A549 (cell line): ENCODE results near the gene GNGT2.

Experiments
- CTCF ChIP-seq: fragments of >200 bp; sonication (Bioruptor Twin); formaldehyde crosslinking; IDR thresholded peaks from 3 replicates; pipeline ENCODE4 v1.5.1; 2016
- EP300 ChIP-seq, 2 experiments: fragments of >200 bp; sonication (Bioruptor Twin); formaldehyde crosslinking; IDR thresholded peaks; 2 replicates in 1 of 2; 3 replicates in 1 of 2; pipeline ENCODE4 v1.6.1; 2016 to 2017
- KDM5A ChIP-seq: fragments of 200-600 bp; sonication (generic); IDR thresholded peaks from 2 replicates; pipeline ENCODE4 v1.6.1; 2016; ENCODE audit warnings: antibody characterized with exemption, mild to moderate bottlenecking
- NR3C1 ChIP-seq: fragments of >200 bp; sonication (Bioruptor Twin); formaldehyde crosslinking; IDR thresholded peaks from 3 replicates; pipeline ENCODE4 v1.6.1; 2017
- PHF8 ChIP-seq: fragments of 200-600 bp; sonication (generic); IDR thresholded peaks from 2 replicates; pipeline ENCODE4 v1.6.1; 2016; ENCODE audit warnings: low read depth, mild to moderate bottlenecking, antibody characterized with exemption, moderate library complexity, borderline replicate concordance
- POLR2A ChIP-seq: IDR thresholded peaks from 2 replicates; pipeline ENCODE4 v1.6.1; 2012; ENCODE audit warnings: mild to moderate bottlenecking, low read length
- RFX5 ChIP-seq: fragments of 450-650 bp; IDR thresholded peaks from 2 replicates; pipeline ENCODE4 v1.7.1; 2014; ENCODE audit warnings: antibody characterized with exemption, mild to moderate bottlenecking, moderate library complexity
- TP53 ChIP-seq: fragments of 250-450 bp; sonication (Bioruptor Pico); IDR thresholded peaks from 2 replicates; pipeline ENCODE4 v1.5.0; 2021; ENCODE audit warnings: mild to moderate bottlenecking, moderate library complexity

DNA sequence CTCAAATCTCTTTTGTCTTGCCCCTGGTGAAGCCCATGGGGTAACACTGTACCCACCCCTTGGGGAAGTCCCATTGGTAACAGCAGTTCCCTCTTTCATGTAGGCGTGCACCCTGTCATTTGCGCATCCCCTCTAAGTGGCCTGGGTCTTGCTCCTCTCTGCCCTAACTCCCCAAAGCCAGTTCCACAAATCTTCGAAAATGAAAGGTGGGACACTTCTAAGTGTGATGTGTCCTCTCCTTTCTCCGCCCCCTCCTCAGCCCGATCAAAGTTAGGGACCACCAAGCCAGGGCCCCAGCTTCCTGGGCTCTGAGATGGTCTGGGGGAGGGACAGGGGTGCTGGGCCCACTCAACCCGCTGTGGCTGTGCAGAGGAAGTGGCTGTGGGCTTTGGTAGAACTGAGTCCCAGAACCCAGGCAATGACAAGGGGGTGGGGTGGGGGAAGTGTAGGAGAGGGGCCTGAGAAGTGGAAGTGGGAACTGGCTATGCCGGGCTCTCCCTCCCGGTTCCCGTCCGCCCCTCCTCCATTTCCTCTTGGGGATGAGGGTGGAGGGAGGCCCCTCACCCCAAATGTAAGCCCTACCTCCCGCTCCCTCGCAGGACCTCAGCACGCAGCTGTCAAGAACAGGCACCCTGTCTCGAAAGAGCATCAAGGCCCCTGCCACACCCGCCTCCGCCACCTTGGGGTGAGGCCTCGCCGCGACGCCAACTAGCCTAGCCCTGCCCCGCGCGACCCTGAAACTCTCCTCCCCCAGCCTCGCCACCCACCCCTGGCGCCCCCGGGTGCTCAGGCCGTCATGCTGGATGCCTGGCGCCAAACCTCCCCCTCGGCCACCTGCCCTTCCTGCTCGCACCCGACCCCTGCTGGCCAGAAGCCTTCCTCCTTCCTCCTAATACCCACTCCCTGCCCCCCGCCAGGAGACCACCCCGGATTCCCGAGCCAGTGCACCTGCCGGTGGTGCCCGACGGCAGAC lies 8.9 kb upstream of the GNGT2 start:
- no peak for TF ChIP-seq PHF8
- no peak for TF ChIP-seq RFX5
- peak; percentile 33 for TF ChIP-seq CTCF
- TF ChIP-seq NR3C1: no peak
- no peak for TF ChIP-seq KDM5A
- TF ChIP-seq EP300 (IDR thresholded peaks at IDR 0.05): no peak
- TF ChIP-seq TP53 (CRISPR knock-in tag): no peak
- TF ChIP-seq POLR2A: no peak
